Activated CD8-positive, alpha-beta memory T cell treated with anti-CD3 and anti-CD28 coated beads, Interleukin-2, amount 50 U/mL, for 1 hour (primary cell): Measurements from ENCODE around the gene CHPT1.
"Not testable (repeated sequence)": the region's sequence is repeated elsewhere in the genome, so short reads cannot be mapped to it uniquely, and the experiment has no call there.

Experiments
- DNase-seq: peaks from one replicate; pipeline ENCODE4 v3.0.0-alpha.2; 2020; ENCODE audit errors: extremely low read depth

CHPT1 gene

DNA sequence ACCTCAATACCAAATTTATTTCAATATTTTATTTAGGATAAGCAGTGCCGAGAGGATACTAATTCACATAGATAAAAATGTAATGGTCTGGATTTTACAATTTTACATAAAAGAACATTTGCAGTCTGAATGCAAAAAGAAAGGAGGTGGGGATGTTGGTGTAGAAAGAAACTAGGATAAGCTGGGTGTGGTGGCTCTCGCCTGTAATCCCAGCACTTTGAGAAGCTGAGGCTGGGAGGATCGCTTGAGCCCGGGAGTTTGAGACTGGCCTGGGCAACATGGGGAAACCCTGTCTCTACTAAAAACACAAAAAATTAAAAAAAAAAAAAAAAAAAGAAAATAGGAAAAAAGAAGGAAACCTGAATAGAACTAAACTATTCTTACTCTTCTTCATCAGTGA, 25.0 kb downstream of the CHPT1 start:
- DNase-seq, result no peak

DNA sequence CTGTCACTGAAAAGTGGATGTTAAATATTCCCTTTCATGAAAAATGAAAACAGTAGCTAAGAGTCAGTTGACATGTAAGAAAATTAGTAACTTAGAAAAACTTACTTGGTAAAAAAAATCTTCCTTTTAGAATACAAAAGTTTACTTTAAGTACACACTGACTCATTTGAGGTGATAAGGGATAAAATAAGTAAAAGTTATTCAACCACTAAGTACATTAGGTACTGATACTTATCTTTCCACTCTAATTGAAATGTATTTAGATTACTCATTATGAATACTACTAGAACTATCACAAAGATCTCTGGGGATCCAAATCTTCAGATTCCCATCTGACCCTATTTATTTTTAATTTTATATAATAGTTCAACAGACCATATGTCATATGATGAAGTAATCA, 29.7 kb downstream of the CHPT1 start:
- no peak for DNase-seq

DNA sequence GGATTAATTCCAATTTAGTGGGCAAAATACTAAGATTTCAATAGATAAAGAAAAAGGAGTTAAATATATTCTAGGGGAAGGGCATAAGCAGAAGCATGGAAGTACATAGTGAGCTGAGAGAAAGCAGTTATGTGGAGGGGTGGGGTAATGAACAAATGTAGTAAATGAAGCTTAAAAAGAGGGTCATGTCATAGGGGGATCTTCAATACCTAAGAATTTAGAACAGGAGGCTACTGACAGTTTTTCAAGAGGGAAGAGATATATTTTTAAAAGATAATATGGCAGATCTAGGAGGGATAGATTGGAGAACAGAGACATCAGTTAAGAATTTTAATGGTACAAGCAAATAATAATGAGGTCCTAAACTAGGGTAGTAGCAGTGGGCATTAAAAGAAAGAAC, 32.4 kb downstream of the CHPT1 start:
- no peak for DNase-seq

DNA sequence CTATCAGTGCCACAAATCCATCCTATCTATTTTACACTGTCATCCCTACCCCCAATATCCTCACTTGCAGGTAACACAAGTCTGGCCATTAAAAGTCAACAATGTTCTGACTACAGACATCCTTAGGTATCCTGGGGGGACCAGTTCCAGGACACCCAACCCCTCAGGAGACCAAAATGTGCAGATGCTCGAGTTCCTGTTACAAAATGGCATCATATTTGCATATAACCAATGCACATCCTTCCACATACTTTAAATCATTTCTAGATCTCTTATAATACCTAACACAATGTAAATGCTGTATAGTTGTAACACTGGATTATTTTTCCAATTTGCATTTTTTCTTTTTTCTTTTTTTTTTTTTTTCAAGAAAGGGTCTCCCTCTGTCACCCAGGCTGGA, 34.9 kb downstream of the CHPT1 start:
- DNase-seq, result no peak

DNA sequence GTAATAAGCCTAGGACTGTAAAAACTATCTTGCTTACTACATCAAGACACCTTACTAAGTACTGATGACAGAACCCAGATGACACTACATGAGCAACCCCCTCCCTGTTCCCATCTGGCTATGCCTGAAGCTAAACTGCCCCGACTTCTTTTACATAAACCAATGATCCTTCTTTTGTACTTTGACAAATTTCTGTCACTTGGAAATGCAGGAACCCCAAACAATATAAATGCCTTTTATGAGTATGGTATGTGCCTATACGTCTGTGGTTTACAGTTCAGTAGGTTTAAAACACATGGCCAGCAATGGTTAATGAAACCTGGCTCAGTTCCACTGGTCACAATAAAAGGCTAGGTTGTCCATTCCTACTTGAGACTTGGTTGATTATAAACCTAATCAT, 35.7 kb downstream of the CHPT1 start:
- no peak for DNase-seq

DNA sequence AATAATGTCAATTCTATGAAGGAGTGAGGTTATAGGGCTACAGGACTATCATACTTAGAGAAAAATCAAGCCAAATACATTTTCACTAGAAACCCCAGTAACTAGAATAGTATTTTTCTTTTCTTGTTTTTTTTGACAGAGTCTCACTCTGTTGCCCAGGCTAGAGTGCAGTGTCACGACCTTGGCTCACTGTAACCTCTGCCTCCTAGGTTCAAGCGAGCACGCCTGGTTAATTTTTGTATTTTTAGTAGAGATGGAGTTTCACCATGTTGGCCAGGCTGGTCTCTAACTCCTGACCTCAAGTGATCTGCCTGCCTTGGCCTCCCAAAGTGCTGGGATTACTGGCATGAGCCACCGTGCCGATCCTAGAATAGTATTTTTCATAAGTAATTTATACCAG, 37.0 kb downstream of the CHPT1 start:
- DNase-seq, result not testable (repeated sequence)

DNA sequence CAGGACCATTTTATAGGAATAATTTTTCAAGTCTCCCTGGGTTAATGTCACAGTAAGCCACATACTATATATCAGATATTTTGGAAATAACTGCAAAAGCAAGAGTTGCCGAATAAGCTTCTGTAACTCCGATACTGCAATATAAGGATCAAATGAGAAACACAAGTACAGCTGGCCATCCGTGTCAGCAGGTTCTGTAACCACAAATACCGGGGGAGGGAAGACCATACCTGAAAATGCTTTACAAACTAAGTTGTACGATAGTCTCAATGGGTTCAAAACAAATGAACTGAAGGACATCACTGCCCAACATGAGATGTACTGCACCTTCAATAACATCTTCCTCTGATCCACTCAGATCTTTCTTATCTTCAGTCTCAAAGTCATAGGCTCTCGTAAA, 40.0 kb downstream of the CHPT1 start:
- no peak for DNase-seq

DNA sequence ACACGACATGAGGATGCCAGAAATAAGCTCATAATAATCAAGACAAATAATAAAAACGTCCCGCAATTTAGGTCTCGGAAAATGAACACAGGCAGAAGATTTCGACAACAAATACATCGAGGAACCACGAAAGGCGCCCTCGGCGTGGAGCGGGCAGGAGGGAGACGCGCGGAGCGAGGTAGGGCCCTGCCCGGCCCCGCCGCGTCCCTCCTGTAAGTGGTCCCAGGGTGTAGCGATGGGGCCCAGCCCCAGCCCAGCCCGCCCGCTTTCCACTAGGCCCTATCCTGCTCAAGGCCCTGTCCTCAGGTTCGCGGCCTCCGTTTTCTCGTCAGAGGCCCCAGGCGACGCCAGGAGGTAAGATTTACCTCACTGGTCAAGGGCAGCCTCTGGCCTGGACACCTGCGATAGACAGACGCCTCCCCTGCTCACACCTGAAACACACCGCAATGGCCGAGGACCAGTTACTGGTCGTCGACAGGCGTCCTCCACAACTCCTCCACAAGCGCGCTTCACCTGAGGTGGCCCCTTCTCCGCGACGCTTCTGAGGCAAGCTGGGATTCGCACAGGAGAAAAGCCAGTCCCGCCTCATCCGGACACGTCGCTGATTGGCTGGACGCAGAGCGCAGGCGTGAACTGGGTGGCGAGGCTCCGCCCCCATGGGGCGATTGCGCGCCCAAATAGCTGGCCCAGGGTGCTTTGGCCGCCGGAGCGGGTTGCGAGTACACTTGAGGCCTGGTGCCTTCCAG, 41.7 kb downstream of the CHPT1 start, which contains the start of gene SYCP3:
SYCP3 (minus strand) TSS at position 543 of the 746 bp plus-strand sequence. CDS start 1,527 bp downstream, outside the sequence.
- DNase-seq, result no peak

DNA sequence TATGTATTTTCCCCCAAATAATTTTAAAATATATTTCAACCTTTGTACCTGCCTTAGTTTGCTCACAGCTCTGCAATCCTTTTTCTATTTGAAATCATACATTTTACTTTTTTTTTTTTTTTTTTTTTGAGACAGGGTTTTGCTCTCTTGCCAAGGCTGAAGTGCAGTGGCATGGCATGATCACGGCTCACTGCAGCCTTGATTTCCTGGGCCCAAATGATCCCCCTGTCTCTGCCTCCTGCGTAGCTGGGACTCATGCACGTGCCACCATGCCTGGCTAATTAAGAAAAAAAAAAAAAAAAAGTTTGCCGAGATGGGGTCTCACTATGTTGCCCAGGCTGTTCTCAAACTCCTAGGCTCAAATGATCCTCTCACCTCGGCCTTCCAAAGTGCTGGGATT, 43.1 kb downstream of the CHPT1 start:
- DNase-seq, result no peak

DNA sequence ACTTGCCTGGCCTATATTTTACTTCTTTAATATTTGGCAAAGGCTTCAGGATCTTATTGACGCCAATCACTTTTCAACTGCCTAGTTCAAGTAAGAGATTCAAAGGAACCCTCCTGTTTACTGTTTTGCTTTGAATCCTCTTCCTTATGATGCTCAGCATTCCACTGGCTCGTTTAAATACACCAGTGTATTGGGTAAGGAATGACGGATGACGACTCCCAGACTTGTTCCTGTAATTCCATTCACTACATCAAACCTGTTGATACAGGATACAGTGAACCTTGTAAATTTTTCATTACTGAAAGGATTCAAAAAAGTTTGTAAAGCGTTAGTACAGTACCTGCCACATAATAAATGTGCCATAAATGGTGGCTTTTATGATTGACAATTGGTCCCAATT, 43.5 kb downstream of the CHPT1 start:
- no peak for DNase-seq

DNA sequence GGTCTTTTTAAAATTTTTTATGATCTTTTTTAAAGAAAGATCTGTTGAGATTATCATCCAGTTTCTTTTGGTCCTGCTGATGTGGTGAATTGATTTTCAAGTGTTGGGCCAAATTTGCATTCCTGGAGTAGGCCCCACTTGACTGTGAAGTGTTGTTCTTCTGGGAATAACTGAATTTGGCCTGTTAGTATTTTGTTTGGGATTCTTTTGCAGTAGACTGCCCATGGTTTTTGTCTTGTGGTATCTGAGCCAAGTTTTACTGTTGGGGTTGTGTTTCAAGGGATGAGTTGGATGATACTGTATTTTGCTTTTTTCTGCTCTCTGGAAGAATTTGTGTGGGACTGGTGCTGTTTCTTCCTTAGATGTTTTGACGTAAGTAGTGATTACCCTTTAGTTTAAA, 45.8 kb downstream of the CHPT1 start:
- no peak for DNase-seq

DNA sequence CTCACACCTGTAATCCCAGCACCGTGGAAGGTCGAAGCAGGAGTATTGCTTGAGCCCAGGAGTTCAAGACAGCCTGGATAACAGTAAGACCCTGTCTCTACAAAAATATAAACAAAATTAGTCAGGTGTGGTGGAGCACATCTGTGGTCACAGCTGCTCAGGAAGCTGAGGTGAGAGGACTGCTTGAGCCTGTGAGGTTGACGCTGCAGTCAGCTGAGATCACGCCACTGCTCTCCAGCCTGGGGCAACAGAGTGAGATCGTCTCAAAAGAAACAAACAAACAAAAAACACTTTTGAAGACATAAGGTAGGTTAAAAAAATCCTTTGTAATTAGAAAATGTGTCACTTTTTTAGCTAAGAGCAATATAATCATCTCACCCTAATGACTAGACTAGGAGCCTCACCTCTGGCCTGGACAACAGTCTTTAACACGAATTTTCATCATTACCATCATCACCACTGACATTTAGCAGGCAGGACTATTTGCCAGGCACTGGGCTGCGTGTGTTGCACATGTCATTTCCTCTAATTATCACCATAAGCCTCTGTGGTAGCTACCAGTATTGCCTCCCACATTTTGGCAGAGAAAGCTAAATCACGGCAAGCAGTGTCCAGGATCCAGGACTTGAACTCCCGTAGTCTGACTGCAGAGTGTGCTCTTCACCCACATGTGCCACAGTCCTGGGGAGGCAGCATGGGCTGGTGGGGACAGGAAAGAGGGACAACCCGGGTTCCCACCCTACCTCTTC, 46.5 kb downstream of the CHPT1 start:
- no peak for DNase-seq

DNA sequence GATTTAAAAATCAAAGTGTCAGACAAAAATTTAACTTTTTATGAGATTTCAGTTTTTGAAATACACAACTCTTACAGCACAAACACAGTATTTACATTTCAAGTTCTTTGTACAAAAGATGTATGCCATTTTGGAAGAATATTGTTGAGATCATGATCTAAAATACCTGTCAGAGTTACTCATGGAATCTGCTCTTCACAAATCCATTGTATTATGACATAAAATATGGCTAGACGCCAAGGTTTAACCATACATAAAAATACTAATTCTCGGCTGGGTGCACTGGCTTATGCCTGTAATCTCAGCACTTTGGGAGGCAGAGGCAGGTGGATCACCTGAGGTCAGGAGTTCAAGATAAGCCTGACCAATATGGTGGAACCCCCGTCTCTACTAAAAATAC, 48.0 kb downstream of the CHPT1 start:
- no peak for DNase-seq

DNA sequence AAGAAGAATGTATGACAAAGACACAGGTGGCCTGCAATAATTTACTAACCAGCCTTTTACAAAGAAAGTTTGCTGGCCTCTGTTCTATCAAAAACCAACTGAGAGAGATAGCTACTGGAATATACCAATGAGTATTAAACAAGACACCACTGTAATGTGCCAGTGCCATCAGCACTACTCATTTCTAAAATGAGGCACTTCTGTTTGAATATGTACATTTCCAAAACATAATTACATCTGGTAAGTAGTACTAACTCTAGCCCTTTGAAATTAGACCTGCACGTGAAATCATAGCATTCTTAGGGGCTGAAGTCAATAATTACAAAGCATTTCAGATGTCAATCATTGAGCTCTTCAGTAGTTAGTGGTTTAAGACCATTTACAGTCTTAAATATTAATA, 48.8 kb downstream of the CHPT1 start:
- DNase-seq, result no peak

DNA sequence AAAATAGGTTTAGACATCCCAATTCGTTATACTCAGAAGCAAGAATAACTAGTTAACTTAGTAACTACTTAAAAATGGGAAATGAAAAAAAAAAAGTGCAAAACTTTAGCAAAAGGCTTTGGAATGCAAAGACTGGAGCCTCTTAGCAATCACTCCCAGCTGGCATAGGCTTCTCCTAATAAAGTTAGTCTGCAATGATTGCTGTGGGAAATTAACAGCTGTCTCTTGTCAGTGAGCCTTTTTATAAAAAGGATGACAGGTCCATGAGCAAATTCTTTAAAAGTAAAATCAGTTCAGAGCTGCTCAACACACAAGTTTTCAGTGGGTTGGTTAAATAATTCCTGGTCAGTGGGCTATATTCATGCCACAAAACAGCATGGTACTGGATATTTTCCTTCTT, 49.2 kb downstream of the CHPT1 start:
- no peak for DNase-seq

DNA sequence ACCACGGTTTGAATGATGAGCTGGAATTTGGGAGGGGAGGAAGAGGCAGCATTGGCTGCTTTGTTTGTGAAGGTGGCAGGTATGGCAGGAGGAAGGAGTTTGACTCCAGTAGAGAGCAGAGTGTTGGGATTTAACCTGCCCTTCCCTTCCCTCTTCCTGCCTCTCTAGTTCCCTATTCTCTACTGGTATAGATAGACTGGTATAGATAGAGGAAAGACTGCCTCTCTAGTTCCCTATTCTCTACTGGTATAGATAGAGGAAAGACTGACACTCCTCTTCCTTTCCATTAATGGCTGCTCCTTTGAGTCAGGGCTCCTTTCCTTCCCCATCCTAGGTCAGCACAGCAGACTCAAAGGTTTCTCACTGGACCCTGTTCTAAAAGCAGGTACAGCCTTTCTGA, 50.3 kb downstream of the CHPT1 start:
- DNase-seq, result no peak

DNA sequence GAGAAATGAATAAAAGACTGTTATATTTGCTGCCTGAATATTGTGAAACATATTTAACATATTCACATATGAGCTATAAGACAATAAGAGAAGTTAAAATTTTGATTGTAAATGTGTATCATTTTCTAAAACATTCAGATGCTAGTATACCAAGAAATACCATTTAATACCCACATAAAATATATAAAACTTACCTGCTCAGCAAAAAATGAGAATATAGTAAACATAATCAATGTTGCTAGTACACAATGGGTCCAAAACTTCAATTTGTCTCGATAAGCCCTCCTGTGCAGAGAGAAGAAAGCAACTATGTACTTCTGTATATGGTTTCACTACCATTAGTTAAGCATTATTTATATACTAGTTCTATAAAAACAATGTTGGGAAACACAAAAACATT, 51.5 kb downstream of the CHPT1 start:
- no peak for DNase-seq

DNA sequence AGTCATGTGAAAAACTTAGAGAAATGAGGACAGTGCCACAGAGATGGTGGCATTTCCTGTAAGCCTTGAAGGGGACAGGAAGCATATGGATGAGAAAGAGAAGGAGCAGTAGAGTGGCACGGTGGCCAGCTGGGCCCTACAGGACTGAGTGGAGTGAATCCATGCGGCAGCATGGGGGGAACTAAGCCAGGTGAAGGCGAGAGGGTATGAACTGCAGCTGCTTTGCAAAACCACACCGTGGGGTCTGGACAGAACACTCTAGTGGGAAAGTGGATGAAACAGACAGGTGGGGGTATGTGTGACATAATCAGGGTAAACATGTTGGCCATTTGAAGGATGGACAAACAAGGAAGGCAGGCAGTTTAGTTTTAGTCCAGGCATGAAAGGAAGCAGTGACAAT, 52.2 kb downstream of the CHPT1 start:
- DNase-seq, result no peak

DNA sequence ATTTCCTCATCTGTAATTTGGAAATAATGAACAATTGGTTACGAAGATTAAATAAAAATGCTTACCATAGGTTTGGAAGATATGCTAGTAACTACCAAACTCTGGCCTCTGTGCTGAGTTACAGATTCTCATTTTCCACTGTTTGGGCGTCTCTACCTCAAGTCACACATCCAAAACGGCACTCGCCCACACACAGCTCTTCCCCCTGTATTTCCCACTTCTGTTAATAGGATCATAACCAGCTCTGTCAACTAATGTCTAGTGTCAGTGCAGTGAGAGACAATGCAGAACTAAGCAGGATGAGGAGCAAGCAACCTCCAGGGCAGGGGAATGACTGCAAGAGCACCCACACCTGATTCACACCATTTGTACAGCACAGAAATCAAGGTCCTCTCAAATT, 52.7 kb downstream of the CHPT1 start:
- DNase-seq, result no peak

DNA sequence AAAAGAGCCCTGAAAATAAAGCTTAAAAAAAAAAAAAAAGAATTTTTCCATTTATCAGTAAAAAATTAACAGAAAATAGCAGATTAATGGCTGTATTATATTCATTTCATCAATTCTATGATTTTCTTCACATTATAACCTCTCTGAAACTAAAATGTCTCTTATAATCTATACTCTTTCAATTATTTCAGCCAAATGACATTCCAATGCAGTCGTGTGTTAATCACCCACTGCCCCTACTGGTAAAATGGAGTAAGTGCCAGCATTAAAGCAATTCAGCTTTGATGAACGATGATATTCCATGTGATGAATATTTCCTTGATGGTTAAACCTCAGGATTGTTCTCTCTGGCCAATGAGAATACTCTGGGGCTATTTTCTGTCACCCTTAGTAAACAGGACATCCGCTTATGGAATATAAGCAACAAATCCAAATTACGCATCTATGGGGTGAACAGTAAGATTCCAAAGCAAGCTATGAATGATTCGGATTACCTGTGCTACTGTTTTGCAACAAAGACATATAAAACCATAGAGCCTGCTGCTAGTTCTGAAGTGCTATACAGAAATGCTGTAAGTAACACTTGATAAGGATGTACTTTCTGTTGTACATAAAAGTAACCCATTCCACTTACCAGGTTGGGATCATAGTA, 62.1 kb downstream of the CHPT1 start:
- no peak for DNase-seq

DNA sequence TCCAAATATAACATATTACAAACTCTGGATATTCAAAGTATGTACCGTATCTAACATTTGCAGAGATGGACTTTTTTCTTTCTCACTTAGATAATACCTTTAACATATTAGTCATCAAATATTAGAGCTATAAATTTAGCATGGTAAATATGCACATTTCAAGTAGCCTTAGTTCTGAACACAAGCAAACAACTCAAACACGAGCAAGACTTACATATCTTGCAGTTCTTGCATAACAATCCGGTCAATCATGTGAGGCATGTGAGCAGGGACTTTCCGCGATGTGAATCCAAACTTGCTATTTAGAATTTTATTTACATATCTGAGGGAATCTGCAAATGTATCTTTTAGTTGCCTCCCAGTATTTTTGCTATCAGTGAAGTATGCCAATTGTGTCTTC, 63.9 kb downstream of the CHPT1 start:
- no peak for DNase-seq

DNA sequence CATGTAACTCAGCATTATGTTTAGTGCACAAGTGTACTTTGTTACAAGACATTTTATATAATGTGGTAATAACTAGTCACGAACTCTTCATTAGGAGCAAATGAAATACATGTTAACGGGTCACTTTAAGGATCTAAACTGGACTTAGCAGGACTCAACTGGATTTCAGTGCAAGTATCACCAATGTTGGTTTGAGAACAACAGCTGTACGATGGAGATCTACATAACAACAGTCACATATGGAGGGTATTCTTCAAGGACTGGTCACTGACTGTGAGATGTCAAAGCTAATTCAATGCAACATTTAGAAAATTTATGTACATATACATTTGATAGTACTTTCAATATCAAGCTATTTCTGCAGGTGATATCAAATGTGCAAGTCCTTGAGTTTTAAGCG, 64.3 kb downstream of the CHPT1 start:
- DNase-seq, result no peak
